Activated naive CD8-positive, alpha-beta T cell treated with anti-CD3 and anti-CD28 coated beads, Interleukin-2, amount 50 U/mL, for 16 hours (primary cell): ENCODE measurements around the gene SLX4IP.

Experiments used
- DNase-seq: peaks from one replicate; pipeline ENCODE4 v3.0.0-alpha.2; 2020; ENCODE audit warnings: low read depth, low spot score

SLX4IP gene

GRCh38 chr20:10495173-10495572 is 60.1 kb downstream of the SLX4IP start:
- no peak for DNase-seq

DNA sequence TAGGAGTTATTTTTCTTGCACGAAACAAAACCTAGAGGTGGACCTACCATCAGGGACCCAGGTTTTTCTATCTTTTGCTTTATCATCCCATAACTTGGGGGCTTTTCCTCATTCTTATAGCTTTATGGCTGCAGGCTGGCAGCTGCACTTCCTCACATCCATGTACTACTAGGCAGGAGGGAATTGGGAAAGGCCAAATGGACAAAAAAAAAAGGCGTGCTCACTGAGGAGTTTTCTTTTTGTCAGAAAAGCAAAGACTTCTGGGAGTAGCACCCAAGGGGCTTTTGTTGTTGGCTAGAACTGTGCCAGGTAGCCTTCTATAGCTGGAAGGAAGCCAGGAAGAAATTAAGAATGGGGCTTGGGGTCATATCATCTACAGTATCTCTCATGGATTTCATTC is 61.4 kb downstream of the SLX4IP start:
- no peak for DNase-seq

DNA sequence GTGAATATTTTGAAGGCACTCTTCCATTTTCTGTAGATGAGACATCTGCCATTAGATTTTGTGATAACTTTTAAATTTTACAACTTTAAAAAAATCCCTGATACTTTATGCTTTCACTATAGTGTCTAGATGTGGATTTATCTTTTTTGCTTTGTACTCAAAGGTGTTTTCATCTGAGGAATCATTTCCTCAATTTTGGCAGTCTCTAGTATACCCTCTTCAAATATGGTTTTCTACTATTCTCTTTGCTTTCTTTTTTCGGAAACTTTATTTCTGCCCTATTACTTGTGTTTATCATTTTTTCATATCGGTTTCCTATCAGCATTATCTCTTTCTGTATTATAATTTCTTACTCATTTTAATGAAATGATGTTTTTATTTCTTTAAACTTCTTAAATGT is 62.2 kb downstream of the SLX4IP start:
- no peak for DNase-seq

GRCh38 chr20:10497791-10498190 is 62.7 kb downstream of the SLX4IP start:
- no peak for DNase-seq

DNA sequence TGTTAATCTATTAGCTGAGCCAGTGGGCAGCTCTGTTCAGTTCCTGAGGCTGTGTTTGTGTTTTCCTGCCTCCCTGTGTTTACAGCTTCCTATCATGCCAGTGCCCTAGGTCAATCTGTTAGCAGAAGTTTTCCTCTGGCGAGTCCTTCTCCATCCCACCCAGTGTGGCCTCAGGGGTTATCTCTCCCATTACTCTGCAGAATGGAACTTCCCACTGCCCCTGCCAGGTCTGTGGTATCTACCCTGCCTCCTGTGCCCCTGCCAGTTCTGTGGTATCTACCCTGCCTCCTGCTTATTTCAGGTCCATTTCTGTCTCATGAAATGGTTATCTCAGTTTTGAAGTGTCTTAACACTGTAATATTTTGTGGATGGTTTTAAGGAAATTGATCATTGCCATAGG is 63.1 kb downstream of the SLX4IP start:
- DNase-seq, result no peak

DNA sequence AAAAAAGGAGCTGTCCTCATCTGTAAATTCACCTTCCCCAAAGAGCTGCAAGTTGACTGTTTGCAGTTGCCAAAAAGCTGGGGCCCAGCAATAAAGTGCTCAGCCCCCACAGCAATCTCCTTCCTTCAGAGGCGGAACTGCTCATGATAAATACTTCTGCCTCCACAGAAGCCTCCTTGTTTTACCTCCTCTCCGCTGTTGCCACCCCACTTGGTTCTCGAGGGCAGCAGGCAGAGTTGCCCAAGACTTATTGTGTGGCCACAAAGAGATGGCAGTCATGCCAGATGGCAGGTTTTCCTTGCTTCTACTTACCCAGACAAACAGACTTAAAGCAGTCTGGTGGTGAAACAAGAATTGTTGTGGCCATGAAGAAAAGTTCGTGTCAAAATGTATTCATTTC is 66.3 kb downstream of the SLX4IP start:
- no peak for DNase-seq

GRCh38 chr20:10502098-10502526 is 67.0 kb downstream of the SLX4IP start:
- DNase-seq, result no peak

DNA sequence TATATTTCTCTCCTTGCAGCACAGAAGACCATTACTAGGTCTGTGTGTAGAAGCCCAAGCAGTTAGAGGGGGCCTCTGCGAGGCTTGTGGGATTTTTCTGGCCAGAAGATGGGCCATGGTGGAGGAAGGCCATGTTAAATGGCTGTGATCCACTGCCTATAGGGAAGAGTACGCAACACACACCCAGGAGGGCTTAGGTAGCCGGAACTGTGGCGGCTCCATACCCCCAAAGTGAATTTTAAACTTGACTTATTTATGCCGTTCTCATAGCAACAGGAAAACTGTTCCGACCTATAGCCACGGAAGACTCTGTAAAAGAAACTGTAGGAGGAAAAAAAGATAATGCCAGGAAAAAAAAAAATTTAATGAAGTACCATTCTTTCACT is 69.5 kb downstream of the SLX4IP start:
- no peak for DNase-seq

DNA sequence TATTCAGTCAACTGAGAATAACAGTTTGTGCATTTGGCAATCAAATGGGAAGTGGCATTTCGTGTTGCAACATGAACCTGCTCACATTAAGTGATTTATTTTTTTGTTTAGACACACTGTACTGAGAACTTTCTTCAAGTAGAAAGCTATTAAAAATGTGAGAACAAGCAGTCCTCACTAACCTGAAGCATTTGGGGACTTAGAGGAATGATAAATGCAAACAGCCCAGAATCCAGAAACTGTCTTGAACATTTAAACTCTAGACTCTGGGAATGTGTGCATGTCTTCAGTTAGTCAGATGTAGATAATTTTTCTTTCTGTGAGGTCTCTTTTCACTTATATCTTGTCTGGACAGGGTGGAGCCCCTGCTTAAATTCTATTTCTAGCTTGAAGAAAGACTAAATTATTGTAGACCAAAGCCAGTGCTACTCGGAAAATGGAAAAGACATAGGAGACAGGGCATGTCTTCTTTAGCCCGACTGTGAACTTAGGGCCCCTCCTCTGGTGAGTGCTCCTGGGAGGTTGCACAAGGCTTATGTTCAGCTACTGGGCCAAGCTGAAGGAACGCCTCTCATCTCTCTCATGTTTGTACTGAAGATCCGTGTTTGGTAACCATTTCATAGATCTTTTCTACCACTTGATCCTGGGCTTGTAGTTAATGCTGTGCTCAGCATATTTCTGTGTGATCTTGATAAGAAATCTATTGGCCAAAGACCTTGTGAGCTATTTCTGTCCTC is 70.1 kb downstream of the SLX4IP start:
- DNase-seq, result no peak

GRCh38 chr20:10505827-10506226 is 70.7 kb downstream of the SLX4IP start:
- DNase-seq, result no peak

GRCh38 chr20:10507052-10507451 is 71.9 kb downstream of the SLX4IP start:
- no peak for DNase-seq

DNA sequence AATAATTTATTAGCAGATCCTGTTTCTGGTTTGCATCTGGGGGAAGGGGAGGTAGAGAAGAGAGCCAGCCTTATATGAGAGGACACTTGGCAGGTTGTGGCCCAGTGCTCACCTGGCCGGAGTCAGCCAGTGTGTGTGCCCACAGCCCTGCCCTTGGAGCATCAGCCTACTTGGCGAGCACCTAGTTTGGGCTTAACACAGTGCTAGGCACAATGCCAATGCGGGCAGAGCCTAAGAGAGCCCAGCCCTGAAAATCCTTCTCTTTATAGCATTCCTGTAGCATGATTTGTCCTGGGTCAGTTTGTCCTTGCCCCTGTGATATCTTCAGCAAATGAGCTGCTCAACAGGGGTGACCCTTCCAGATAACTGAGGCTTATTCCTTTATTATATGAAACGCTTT is 73.0 kb downstream of the SLX4IP start:
- no peak for DNase-seq

GRCh38 chr20:10508468-10509251 is 73.6 kb downstream of the SLX4IP start:
- DNase-seq, result no peak

GRCh38 chr20:10509376-10509775 is 74.3 kb downstream of the SLX4IP start:
- no peak for DNase-seq

DNA sequence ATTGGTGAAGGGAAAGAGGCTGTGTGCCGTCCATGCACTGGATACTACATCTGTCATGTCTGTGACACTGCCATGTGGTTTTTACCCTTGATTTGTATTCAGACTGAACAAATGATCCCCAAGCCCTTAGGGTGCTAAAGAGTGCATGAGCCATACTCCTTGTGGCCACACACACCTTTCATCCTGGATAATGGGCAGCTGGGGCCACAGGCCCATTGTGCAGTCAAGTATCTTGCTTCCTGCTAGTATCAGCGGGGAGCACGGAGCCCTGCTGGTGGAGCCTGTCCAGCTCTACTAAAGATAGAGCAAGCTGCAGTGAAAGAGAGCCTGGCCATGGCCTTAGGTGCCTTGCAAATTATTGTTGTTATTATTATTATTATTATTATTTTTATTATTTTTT is 75.1 kb downstream of the SLX4IP start:
- DNase-seq, result no peak

GRCh38 chr20:10511170-10511508 is 76.0 kb downstream of the SLX4IP start:
- no peak for DNase-seq

GRCh38 chr20:10511509-10512251 is 76.6 kb downstream of the SLX4IP start:
- peak; percentile 17 for DNase-seq

- no peak for DNase-seq
These were observed 78.0 kb downstream of the SLX4IP start for GRCh38 chr20:10513061-10513460.

GRCh38 chr20:10513931-10514575 is 78.9 kb downstream of the SLX4IP start:
- no peak for DNase-seq

- no peak for DNase-seq
These were observed 81.4 kb downstream of the SLX4IP start for GRCh38 chr20:10516529-10516928.

GRCh38 chr20:10519361-10520046 is 84.4 kb downstream of the SLX4IP start:
- no peak for DNase-seq

GRCh38 chr20:10520528-10520927 is 85.4 kb downstream of the SLX4IP start:
- no peak for DNase-seq
